Adrenal gland (tissue), 12 donors: ENCODE measurements around the gene POU6F1. TPM values are rescaled to one million over a fixed set of nuclear protein-coding genes. Genes with fewer than 3 reads are reported as not detected.

ENCODE experiments used
- DNase-seq, 7 donors: peaks; one replicate each; pipeline ENCODE4 v3.0.0-alpha.2; 2019 to 2020
- H3K27ac ChIP-seq, 5 donors: fragments of 200-600 bp; sonication (generic) in 4 of 5; 1 replicate in 3 of 5; 2 replicates in 2 of 5; pipeline versions ENCODE4 v1.5.1 to v1.8.0; 2016 to 2020; ENCODE audit warnings: mild to moderate bottlenecking in 1 of 5
- H3K27me3 ChIP-seq: fragments of 200-600 bp; 2 replicates; pipeline ENCODE4 v1.8.0; 2021
- H3K36me3 ChIP-seq, 2 donors: fragments of 200-600 bp; replicated peaks in 1 of 2; 1 replicate in 1 of 2; 2 replicates in 1 of 2; pipeline versions ENCODE4 v1.5.1 to v1.8.0; 2018 to 2022
- H3K4me1 ChIP-seq, 2 donors: fragments of 200-600 bp; replicated peaks in 1 of 2; 1 replicate in 1 of 2; 2 replicates in 1 of 2; pipeline versions ENCODE4 v1.5.1 to v1.8.0; 2018 to 2021
- H3K4me3 ChIP-seq, 4 donors: fragments of 200-600 bp; sonication (generic) in 3 of 4; one replicate each; pipeline ENCODE4 v1.5.1; 2016 to 2018
- H3K9me3 ChIP-seq, 3 donors: fragments of 200-600 bp; sonication (generic) in 1 of 3; replicated peaks in 1 of 3; 1 replicate in 2 of 3; 2 replicates in 1 of 3; pipeline versions ENCODE4 v1.5.1 to v1.8.0; 2016 to 2021
- POLR2A ChIP-seq, 2 donors: fragments of 450-650 bp; IDR thresholded peaks; one replicate each; pipeline ENCODE4 v1.6.1; 2017; ENCODE audit warnings: antibody characterized with exemption in 2 of 2, mild to moderate bottlenecking in 2 of 2, moderate library complexity in 1 of 2
- WGBS, 4 donors: extraction: QIAGEN DNeasy Blood & Tissue Kit in 2 of 4; methylation state at CpG; one replicate each; pipeline versions ENCODE4 v1.1.5 to v1.1.7; 2013 to 2017; 5-methylcytosine and 5-hydroxymethylcytosine counted together
- intact Hi-C, 2 donors: fragments of 100-400 bp; cut with DNase I; formaldehyde crosslinking; loops; one replicate each; pipeline versions ENCODE4 v1.14.1 to v1.15.0; 2022 to 2023
- polyA plus RNA-seq, 3 donors: library from polyadenylated mRNA; stranded (reverse); fragments of 200-250 nt in 2 of 3; fragments of 350-450 nt in 1 of 3; fragmentation: Illumina TruSeq in 1 of 3; extraction: RNeasy Lipid Tissue Mini Kit (QIAGEN cat#74804) in 1 of 3; gene quantifications; one replicate each; pipeline ENCODE4 v1.2.3, GENCODE V29; 2013 to 2014
- total RNA-seq, 9 donors: library from RNA; depleted of rRNA in 4 of 9; stranded (reverse); fragments of >200 nt in 4 of 9; fragments of 120-200 nt in 1 of 9; fragmentation: NEBNext Ultra II Directional in 1 of 9; extraction: Animal tissue kit (Norgen Biotek cat#: 25700) in 1 of 9; gene quantifications; one replicate each; pipeline versions ENCODE4 v1.1.0 to v1.2.4, GENCODE V29; 2013 to 2023
- TF ChIP-seq, protein P1 (sequence below), 6 experiments: fragments of 450-650 bp in 4 of 6; fragments of 200-600 bp in 2 of 6; sonication (generic) in 1 of 6; IDR thresholded peaks; 1 replicate in 5 of 6; 2 replicates in 1 of 6; pipeline versions ENCODE4 v1.5.1 to v1.8.0; 2016 to 2021; ENCODE audit warnings: antibody characterized with exemption in 6 of 6, mild to moderate bottlenecking in 2 of 6, moderate library complexity in 1 of 6
- donor health status: healthy with polysubstance abuse.
- donor health status: Bipolar disorder and iron deficiency.
- donor health status: DM: yes; HTN: yes; CAD: no.
- donor health status: DM: no; HTN: no; CAD: no.
- donor health status: DM: no; HTN: no; CAD: no.
- donor health status: DM: yes; HTN: yes; CAD: no.

Gene POU6F1
- total and polyA plus RNA-seq, 12 donors, result 2.2 to 19.3 (median 10.6) TPM

DNA sequence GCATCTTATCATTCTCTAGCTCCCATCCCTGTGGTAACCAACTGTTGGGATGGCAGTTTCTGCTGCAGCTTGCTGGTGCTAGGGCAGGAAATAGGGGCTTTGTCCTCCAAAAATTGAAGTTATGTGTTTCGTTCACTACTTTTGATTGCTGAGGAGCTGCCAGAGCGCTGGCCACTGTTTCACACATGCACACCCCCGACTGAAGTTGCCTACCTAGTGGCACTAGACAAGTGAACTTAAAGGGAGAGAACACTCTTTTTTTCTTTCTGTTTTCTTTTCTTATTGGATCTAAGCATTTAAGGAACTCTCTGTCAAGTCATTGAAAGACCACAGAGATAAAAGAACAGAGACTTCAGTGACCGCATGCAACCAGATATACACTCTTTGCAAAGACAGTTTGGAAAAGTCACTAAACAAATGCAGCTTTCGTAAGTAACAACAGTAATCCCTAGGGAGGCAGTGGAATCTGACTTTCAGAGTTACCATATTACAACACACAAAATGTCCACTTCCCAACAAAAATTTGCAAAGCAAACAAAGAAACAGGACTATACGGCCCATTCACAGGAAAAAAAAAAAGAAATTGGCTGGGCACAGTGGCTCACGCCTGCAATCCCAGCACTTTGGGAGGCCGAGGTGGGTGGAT is 56.9 kb downstream of the POU6F1 start:
- Histone ChIP-seq H3K27ac (no peak overlapping the region), H3K27me3 (no peaks in the 10 kb centered on the region), H3K4me3 (no peak overlapping the region), H3K9me3 (no peaks in the 10 kb centered on the region), H3K4me1 (no peaks in the 10 kb centered on the region), H3K36me3 (no peaks in the 10 kb centered on the region)
- WGBS, 4 donors, result 81 to 89% (median 83%) methylated on average over 8 of the region's 8 CpGs
- no peak for DNase-seq
- TF ChIP-seq POLR2A (IDR thresholded peaks at IDR 0.05), result no peak
- TF ChIP-seq, protein P1, sequence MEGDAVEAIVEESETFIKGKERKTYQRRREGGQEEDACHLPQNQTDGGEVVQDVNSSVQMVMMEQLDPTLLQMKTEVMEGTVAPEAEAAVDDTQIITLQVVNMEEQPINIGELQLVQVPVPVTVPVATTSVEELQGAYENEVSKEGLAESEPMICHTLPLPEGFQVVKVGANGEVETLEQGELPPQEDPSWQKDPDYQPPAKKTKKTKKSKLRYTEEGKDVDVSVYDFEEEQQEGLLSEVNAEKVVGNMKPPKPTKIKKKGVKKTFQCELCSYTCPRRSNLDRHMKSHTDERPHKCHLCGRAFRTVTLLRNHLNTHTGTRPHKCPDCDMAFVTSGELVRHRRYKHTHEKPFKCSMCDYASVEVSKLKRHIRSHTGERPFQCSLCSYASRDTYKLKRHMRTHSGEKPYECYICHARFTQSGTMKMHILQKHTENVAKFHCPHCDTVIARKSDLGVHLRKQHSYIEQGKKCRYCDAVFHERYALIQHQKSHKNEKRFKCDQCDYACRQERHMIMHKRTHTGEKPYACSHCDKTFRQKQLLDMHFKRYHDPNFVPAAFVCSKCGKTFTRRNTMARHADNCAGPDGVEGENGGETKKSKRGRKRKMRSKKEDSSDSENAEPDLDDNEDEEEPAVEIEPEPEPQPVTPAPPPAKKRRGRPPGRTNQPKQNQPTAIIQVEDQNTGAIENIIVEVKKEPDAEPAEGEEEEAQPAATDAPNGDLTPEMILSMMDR (IDR thresholded peaks at IDR 0.05), result no peak
- intact Hi-C loops, result no loop called here

DNA sequence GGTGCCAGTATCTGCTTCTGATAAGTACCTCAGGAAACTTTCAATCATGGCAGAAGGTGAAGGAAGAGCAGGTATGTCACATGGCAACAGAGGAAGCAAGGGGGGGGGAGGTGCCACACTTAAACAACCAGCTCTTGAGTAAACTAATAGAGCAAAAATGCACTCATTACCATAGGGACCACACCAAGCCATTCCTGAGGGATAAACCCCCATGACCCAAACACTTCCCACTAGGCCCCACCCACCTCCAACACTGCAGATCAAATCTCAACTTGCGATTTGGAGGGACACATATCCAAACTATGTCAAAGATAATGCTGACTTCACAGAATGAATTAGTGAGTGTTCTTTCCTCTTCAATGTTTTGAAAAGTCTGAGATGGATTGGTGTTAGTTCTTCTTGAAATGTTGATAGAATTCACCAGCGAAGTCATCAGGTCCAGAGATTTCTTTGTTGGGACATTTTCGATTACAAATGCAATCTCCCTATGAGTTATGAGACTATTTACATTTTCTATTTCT is 61.6 kb downstream of the POU6F1 start:
- peaks cover 0 to 4% (median 0%) of the 10 kb centered on the region in 3 donors for H3K9me3 ChIP-seq
- DNase-seq, result no peak
- 91 to 97% (median 95%) methylated on average over 3 of the region's 3 CpGs for WGBS, 4 donors
- intact Hi-C loops, result no loop called here
- H3K36me3 ChIP-seq, result no peaks in the 10 kb centered on the region
- TF ChIP-seq POLR2A (IDR thresholded peaks at IDR 0.05), result no peak
- TF ChIP-seq, protein P1 (IDR thresholded peaks at IDR 0.05), result no peak
- H3K4me1 ChIP-seq, result no peaks in the 10 kb centered on the region
- no peak overlapping the region for H3K27ac ChIP-seq
- H3K4me3 ChIP-seq, result no peak overlapping the region
- H3K27me3 ChIP-seq, result no peaks in the 10 kb centered on the region

DNA sequence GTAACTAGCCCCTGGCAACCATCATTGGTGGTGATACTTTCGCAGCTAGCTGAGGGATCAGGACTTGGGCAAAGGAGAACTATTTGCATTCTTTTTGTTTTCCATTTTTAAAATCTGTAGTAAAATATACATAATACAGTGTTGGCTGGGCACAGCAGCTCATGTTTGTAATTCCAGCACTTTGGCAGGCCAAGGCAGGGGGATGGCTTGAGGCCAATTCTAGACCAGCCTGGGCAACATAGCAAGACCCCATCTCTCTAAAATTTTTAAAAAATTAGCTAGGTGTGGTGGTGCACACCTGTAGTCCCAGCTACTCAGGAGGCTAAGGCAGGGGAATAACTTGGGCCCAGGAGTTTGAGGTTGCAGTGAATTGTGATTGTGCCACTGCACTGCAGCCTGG is 64.9 kb downstream of the POU6F1 start:
- 94 to 100% (median 96%) methylated on average over 1 of the region's 1 CpG for WGBS, 4 donors
- Histone ChIP-seq H3K9me3 (peaks cover 0 to 4% (median 0%) of the 10 kb centered on the region in 3 donors), H3K27me3 (no peaks in the 10 kb centered on the region), H3K4me3 (no peak overlapping the region), H3K27ac (no peak overlapping the region), H3K4me1 (no peaks in the 10 kb centered on the region), H3K36me3 (no peaks in the 10 kb centered on the region)
- intact Hi-C loops, result no loop called here
- no peak for TF ChIP-seq POLR2A (IDR thresholded peaks at IDR 0.05)
- TF ChIP-seq, protein P1 (IDR thresholded peaks at IDR 0.05), result no peak
- DNase-seq, result no peak

DNA sequence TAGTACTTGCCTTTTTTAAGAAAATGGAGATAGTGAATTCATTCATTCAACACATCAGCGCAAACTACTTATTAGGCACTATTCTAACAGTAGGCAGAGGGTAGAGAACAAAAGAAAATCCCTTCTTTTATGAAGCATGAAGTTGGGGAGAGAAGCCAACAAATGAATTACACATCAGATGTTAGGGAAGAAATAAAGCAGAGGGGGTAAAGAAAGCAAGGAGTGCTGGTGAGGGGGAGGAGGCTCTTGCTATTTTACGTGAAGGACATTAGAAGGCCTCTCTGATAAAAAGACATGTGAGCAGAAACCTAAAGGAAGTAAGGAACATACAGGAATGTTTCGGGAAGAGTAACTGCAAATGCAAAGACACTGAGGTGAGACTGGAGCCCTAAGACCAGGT is 67.1 kb downstream of the POU6F1 start:
- no peaks in the 10 kb centered on the region for H3K4me1 ChIP-seq
- H3K27ac ChIP-seq, result no peak overlapping the region
- H3K36me3 ChIP-seq, result no peaks in the 10 kb centered on the region
- TF ChIP-seq, protein P1 (IDR thresholded peaks at IDR 0.05), result no peak
- no peak for TF ChIP-seq POLR2A (IDR thresholded peaks at IDR 0.05)
- no peak overlapping the region for H3K4me3 ChIP-seq
- peaks cover 0 to 4% (median 0%) of the 10 kb centered on the region in 3 donors for H3K9me3 ChIP-seq
- WGBS, 4 donors, result 62 to 65% (median 63%) methylated on average over 3 of the region's 3 CpGs
- DNase-seq, result no peak
- H3K27me3 ChIP-seq, result no peaks in the 10 kb centered on the region
- intact Hi-C loops, result no loop called here
